Activated CD4-positive, alpha-beta T cell treated with anti-CD3 and anti-CD28 coated beads for 1 hour (primary cell): Measurements from ENCODE around the gene SCAPER.

Source experiments
- DNase-seq: peaks from one replicate; pipeline ENCODE4 v3.0.0-alpha.2; 2020

SCAPER gene

DNA sequence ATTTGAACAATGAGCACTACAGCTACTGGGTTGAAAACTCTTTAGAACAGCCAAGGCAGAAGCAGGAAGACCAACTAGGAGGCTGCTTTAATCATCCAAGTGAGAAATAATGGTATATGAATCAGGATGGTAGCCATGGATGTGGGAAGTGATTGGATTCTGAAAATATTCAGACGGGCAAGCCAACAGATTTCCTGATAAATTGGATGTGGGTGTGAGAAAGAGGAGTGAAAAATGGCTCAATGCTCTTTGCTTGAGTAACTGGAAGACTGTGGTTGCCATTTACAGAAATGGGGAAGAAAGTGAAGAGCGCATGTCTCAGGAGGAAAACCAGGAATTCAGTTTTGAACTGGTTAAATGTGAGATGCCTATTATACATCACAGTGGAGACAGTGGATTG, 518.2 kb downstream of the SCAPER start:
- no peak for DNase-seq

DNA sequence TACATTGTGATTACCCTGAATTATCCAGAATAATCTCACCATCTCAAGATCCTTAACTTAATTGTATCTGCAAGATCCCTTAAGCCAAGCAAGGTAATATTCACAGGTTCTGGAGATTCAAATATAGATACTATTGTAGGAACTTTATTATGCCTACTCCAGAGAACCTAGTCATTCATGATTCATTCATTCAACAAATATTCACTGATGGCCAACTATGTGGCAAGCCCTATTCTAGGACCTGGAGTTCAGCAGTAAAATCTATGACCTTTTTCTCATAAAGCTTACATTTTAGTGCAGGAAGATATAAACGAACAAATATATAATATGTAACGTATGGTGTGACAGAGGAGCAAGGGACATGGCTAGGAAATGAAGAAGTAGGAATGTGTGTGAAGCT, 519.0 kb downstream of the SCAPER start:
- no peak for DNase-seq

DNA sequence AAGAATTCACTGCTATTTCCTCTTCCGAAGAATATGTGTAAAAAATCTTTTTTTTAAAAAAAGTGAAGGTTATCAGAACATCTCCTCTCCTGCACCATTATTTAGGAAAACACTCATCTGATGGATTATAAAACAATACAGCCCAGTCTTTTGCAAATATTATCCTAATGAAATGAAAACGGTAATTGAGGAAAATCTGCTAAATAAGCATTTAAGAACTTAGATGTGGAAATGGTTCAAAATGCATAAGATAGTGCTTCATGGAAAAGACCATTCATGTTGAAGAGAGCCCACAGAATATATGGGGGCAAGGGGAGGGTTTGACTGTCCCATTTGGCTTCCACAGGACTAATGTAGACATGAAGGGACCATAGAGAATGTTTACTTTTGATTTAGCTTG, 520.7 kb downstream of the SCAPER start:
- DNase-seq, result no peak

DNA sequence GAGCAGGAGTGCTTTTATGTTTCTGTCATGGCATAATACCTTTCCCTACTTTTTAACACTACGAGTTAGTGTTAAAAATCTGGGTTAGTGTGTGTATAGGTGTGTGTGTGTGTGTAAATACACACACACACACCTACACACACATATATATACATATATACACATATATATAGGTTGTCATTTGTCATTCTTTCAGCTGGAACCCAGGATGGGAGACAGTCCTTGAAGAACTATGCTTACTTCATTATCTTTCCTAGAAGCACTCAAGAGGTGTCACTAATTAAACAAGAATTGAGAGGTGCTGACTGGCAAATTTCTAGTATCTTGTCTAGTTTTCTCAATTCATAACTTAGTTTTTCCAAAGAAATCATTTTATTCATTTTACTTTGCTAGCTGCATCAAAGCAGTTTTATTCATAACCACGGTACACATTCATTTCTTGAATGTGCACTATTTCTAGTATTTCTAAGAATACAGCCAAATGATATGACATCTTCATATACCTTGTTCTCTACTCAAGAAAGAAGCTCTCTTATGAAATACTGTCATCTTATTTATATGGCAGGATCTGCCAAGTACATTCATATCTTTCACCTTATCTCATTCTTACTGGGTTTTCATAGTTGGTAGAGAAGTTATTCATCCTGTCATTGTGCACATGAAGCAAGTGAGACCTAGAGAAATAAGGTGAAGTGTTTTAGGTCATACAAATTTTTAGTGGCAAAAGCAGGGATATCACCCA, 522.0 kb downstream of the SCAPER start:
- no peak for DNase-seq

DNA sequence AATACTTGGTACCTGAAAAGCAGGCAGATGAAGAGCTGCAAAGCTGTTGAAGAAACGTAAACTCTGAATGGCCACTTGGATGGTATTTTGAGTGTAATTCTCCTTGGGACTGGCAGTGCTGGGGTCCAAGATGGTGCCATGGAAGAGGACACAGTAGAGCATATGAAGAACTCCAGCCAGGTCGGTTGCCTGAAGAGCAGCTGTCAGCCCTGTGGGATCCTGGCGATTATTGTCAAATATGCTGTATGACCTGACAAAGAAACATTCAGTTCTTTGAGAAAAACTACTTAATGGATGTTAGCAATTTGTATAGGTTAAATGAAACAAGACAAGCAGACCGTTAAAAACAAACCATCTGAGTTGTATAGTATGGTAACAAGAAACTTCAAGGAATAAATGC, 523.8 kb downstream of the SCAPER start:
- no peak for DNase-seq

DNA sequence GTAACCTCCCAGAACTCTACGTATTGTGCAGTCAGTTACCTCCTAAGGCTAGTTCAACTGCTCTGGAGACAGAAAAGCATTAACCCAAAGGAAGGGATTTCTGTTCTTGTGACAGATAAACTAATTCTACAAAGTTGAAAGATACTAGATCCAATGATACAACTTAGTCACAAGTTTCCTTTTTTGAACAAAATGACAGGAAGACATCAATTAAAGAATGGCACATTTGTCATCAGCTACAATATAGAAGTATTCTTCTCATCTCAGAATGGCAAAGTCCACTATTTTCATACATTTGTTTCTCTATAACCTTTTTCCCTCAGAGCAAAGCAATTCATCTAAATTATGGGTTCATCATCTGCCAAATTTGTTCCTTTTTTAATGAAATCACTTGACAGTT, 524.9 kb downstream of the SCAPER start:
- no peak for DNase-seq

DNA sequence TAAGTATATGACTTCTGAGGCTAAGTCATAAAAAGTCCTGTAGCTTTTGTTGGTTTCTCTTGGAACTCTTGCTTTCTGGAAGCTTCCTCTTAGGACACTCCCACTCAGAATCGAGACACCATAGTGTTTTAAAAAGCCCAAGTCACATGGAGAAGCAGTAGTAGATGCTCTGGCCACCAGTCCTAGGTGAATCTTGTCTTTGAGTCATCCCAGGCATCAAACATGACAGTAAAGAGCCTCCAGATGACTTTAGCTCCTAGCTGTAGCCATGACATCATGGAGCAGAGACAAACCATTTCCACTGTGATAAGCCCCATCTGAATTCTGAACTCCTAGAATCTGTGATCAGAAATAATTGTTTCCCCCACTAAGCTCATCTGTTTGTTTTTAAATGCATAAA, 526.4 kb downstream of the SCAPER start:
- no peak for DNase-seq

DNA sequence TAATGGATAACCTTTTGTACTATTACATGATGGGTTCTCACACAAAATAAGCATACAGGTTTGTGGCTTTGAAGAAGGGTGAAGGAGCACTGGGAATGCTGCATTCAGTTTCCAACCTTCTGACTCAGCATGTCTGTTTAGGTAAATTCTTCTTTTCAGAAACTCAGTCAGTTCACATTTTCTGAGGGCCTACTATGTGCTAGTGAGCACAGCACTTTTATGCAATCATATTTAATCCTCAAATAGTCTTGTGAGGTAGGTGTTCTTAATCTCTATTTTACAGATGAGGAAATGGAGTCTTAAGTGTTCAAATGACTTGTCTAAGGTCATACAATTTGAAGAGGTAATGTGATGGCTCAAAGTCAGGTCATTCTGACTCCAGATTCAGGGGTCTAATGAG, 527.4 kb downstream of the SCAPER start:
- DNase-seq, result no peak

DNA sequence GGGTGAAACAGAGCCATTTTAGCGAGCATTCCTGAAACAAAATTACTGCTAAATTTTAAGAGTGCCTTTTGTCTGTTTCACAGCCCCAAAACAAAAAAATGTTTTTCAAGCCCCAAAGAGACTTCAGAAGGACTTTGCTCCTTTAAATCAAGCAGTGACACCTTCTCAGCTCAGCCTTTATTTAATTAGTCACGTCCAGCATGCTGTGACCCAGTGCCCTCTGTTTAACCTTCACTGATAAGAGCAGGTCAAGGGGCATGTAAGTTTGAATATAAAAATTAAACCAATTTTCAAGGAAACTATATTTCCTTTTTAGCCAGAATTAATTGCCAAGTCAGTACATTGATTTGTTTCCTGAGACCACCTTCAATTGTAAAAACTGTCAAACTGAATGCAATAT, 527.9 kb downstream of the SCAPER start:
- no peak for DNase-seq

DNA sequence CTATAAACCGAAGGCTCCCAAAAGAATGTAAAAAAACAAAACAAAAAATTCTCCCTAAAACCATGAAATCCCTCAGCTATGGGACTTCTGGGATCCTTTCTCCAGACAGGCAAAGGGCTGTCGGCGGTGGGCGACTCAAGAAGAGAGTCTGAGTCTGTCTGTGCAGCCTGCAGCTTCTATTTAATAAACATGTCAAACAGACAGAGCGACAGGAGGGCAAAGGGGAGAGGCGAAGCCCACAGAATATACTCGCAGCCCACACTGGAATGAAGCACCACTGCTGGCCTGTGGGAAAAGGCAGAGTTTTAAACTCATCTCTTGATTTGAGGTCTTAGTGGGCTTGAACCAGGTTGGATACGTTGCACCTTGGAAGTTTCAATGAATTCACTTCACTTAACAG, 528.3 kb downstream of the SCAPER start:
- DNase-seq, result no peak

DNA sequence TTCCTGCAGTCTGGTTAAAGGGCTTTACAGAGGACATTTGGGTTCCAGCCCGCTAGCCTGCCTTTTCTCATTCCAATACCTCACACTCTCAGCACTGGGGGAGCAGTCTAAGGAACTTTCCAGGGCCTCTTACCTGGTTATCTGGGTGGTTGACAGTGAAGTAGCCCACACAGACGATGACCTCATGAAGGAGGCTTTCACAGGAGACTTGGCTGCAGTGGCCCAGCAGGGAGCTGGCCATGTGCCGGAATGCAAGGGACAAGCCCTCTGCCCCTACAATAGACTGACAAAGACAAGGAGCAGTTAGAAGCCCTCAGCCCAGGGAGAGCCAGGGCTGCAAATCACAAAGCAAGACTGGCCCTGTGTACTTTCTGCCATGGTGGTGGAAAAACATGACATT, 529.1 kb downstream of the SCAPER start:
- no peak for DNase-seq

DNA sequence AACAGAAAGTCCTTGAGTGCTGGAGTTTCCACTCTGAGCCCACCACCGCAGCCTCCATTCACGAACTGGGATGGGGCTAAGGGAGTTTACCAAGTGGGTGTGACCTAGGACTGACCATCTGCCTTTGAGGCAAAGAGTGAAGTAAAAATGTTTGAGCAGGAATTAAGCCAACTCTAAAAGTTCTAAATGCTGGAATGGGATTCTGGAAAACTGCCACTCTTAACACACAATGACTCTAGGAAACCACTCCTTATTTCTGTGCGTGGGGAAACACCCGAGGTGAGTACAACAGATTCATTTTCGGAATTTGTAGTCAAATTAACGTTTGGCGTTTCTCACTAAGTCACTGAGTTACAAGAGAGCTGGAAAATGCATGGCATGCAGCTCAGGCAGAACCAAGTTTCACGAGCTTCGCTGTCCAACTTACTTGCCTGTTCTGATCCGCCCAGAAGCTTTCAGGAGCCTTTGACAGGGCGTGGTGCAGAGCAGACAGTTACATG, 537.0 kb downstream of the SCAPER start:
- no peak for DNase-seq

DNA sequence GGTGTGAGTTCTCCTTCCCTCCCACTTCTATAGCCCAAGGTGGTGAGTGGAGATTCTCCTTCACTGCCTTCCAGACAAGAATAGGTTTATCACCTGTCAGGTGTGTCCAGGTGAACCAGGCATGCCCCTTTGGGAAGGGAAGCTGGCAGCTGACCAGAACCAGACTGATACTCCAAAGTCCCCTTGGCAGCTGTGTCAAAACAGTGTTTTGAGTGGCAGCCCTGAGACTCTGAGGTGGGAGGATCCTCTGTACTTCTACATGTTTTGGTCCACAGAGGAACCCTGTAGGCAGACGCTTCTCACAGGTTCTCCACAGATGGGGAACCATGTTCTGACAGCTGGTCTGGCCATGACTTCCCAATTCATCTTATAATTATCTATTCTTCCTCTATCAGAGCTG, 538.4 kb downstream of the SCAPER start:
- no peak for DNase-seq

DNA sequence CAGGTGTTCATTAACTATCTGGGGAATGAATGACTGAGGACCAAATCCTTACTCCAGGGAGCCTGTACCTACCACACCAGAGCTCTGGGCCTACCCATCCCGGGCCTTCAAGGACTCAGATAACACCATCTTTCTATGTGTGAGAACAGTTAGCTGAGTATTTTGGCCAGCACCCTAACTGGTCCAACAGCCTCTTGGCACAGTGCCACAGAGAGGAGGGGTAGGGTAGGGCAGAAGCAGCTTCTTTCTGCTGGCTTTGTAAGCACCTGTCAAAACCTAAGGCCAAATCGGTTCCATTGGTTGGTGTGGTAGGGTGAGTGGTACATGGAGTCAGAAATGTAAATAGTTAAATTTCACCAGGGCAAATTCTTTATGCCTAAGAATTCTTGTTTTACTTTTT, 541.9 kb downstream of the SCAPER start:
- DNase-seq, result no peak

DNA sequence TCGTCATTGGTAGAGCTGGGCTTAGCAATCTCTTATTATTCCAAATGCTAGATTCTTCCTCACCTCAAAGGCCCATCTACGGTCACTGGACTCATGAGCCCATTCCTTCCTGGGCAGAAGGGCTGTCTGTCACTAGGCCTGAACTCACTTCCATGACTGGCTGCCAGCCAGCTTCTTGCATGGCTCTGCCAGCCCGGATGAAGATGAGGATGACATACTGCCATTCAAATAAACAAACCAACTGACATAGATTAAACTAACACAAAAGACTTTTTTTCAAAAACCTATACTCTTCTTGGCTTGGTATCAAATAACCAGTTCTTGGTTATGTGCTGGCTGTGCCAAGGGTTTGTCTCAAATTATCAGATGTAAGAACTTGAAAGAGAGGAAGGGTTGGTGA, 544.7 kb downstream of the SCAPER start:
- DNase-seq, result no peak

DNA sequence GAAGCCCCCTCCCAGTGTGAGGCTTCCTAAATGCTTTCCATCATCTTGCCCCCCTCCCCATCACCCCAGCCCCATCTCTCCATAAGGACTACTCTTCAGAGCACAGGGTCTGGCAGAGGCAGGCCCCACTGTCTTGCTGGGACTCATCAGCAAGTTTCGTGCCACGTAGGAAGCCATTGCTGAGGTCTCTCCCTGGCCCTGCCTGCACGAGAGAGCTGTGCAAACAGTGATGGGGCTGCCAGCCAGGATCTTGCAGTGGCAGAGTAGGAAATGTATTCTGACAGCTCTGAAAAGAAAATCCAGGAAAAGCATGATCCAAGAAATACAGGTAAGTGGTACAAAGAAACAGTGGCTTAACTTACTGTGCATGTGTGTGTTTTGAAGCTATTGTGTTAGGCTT, 546.0 kb downstream of the SCAPER start:
- no peak for DNase-seq

DNA sequence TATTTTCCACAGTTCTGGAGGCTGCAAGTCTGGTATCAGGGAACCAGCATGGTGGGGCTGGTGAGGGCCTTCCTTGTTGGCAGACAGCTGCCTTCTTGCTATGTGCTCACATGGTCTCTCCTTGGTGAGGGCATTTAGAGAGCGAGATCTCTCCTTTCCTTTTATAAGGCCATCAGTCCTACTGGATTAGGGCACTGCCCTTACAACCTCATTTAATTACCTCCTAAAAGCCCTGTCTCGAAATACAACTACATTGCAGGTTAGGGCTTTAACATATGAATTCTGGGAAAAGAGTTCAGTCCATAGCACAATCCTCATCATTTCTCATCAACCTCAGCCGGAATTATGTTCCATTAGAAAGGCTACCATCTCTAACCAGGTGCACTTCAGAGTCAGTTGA, 546.7 kb downstream of the SCAPER start:
- DNase-seq, result no peak

DNA sequence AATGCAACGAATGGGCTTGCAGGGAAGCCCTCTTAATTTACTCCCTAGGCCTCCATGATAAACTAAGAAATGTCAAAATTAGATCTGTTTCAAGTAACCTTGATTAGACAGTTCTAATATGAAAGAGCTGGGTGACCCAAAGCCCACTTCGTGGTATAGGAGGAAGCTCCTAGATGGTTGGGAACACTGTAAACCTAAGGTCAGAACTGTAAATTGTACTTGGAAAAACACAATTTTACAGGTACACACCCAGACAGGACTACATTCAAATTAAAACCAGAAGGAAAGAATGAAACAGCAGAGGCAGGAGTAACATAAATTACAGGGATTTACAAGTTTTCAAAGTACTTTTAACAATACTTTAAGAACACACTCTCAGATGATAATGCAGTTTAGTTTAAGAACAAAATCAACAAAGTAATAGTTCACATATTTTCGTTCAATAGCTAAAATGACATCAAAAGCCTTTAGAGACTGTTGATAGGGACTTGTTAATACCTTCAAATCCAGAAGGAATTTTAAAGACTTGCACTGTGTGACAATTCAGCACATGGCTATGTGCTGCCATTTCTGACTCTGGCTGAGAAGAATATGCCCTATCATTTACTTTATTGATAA, 550.2 kb downstream of the SCAPER start:
- no peak for DNase-seq

DNA sequence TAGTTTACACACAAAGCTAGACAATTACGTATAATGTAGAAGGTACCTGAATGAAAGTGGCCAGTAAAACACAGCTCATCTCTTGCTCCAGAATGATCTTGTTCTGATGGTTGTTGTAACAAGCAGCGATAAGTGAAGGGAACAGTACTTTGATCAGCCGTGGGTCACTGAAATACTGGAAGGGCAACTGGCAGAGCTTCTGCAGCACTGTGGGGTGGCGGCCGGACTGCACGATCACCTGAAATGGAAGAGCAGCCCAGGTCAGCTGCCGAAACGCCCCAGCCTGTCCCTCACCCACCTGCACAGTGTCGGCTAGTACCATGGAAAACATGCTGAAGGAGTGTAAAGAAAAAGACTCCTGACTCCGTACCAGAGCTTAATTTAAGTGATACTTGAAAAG, 551.2 kb downstream of the SCAPER start:
- DNase-seq, result no peak

DNA sequence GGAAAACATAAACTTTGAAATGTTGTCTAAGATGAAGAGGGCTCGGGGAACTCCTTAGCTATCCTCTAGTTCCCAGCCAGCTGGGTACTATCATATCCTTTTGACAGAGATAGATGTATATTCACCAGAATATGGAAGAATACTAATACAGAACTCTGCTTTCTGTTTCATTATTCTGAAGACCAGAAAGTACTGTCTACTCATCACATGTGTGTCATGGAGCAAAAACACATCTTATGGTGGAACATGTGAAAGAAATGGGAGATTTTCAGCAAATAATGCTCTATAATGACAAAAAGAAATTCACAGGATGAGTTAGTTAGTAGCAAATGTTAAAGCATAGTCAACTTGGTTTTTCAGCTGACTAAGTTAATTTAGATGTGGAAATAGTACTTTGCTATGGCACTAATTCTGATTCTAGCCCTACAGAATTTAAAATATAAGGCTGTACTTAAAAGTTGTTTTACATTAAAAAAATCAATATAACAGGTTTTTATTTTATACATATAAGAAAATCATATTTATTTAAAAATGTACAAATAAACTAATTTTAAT, 552.0 kb downstream of the SCAPER start:
- DNase-seq, result no peak

DNA sequence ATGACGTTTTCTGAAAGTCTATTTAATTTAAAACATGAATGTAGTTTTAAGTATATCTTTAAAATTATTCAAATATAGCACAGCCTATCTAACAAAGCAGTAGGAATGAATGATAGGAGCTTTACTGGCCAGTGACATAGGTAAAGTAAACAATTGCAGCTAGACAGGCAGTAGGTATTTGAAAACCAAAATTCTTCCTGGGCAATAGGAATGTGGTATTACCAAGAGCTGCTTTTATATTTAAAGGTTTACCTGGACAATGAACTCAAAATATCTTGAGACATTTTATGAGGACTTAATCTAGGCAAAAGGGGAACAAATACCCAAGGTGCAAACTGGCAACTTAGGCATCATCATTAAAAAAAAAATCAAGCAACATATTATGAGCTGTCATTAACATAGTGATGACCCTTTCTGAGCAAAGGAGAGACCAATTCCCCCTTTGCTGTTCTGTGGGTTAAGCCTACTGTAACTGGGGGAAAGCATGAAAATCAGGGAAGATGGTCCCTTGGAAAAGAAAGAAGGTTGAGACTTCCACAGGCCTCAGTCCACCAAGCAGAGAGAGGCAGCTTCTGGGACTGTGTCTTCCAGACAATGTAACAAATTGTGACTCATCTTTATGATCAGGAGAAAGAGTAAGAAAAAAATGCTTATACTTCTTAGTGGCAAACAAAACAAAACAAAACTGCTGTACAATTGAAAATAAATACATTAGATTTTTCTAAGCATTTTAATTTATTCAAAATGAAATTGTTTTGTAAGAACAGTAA, 555.7 kb downstream of the SCAPER start:
- DNase-seq, result no peak

DNA sequence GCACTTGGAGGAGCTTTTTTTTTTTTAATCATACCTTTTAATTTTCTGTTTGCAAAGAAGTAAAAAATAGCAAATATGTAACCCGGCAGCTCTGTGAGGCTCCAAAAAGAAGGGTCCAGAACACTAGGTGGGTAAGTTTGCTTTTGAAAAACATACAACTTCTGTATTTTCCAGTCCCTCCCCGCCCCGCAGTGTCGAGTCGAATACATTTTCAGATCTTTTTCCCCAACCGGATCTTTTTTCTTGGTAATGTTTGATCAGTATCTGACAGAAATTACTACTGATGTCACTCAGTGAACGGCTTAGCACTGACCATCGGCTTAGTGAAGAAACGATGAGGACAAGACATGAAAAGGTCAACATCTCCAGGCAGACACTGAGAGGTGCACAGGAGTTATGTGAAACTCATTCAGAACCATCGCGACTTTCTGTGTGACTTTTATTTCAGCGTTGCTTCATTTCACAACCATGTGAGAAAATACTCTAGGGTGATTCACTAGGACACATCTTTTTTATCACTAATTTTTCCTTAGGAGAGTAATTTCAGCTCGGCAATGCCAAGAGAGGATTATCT, 557.6 kb downstream of the SCAPER start:
- no peak for DNase-seq
